ENCODE data around the gene DNMT3A.

- no peak for TF ChIP-seq EZH2 (IDR thresholded peaks at IDR 0.05; ENCODE audit: insufficient read depth, poor library complexity, severe bottlenecking)
- TF ChIP-seq EZH2phosphoT487 (IDR thresholded peaks at IDR 0.05; ENCODE audit: insufficient read depth, low read depth) = no peak
These were observed 71.7 kb downstream of the DNMT3A start for GRCh38 chr2:25270061-25270460.
